Stimulated activated CD8-positive, alpha-beta memory T cell treated with anti-CD3 and anti-CD28 coated beads, Interleukin-12 subunit alpha, Interleukin-12 subunit beta, amount 100 ng/mL, for 4 hours (primary cell): ENCODE measurements around the gene KLHL42.

Experiments used
- DNase-seq: peaks from one replicate; pipeline ENCODE4 v3.0.0-alpha.2; 2020; ENCODE audit warnings: low read depth

The KLHL42 gene

GRCh38 chr12:27780612-27781408, 777 bp downstream of the KLHL42 start:
- DNase-seq, result no peak

- no peak for DNase-seq
Measured at GRCh38 chr12:27781680-27782079, 1.6 kb downstream of the KLHL42 start.

- no peak for DNase-seq
Measured at GRCh38 chr12:27782481-27782880, 2.4 kb downstream of the KLHL42 start.

GRCh38 chr12:27785882-27786570, 6.0 kb downstream of the KLHL42 start:
- DNase-seq, result no peak

- DNase-seq, result no peak
Measured at GRCh38 chr12:27787559-27787958, 7.5 kb downstream of the KLHL42 start.

GRCh38 chr12:27790179-27790578, 10.1 kb downstream of the KLHL42 start:
- DNase-seq, result no peak

GRCh38 chr12:27794818-27795584, 15.0 kb downstream of the KLHL42 start:
- DNase-seq, result no peak

GRCh38 chr12:27796128-27796527, 16.1 kb downstream of the KLHL42 start:
- DNase-seq, result no peak

- no peak for DNase-seq
Measured at GRCh38 chr12:27797301-27798025, 17.4 kb downstream of the KLHL42 start.

- DNase-seq, result no peak
Measured at GRCh38 chr12:27800819-27801218, 20.8 kb downstream of the KLHL42 start.

GRCh38 chr12:27801630-27802029, 21.6 kb downstream of the KLHL42 start:
- no peak for DNase-seq

GRCh38 chr12:27802511-27802910, 22.5 kb downstream of the KLHL42 start:
- no peak for DNase-seq

GRCh38 chr12:27802936-27803335, 22.9 kb downstream of the KLHL42 start:
- DNase-seq, result no peak

GRCh38 chr12:27805238-27805637, 25.2 kb downstream of the KLHL42 start:
- DNase-seq, result no peak

GRCh38 chr12:27806259-27806658, 26.2 kb downstream of the KLHL42 start:
- no peak for DNase-seq

GRCh38 chr12:27807063-27807703, 27.1 kb downstream of the KLHL42 start:
- DNase-seq, result no peak

- DNase-seq, result no peak
Measured at GRCh38 chr12:27808841-27809240, 28.8 kb downstream of the KLHL42 start.

- DNase-seq, result no peak
Measured at GRCh38 chr12:27810756-27811155, 30.7 kb downstream of the KLHL42 start.

GRCh38 chr12:27812502-27812901, 32.5 kb downstream of the KLHL42 start:
- no peak for DNase-seq

GRCh38 chr12:27814411-27814810, 34.4 kb downstream of the KLHL42 start:
- DNase-seq, result no peak

- DNase-seq, result no peak
Measured at GRCh38 chr12:27814851-27815591, 35.0 kb downstream of the KLHL42 start.
